ENCODE results near the gene CSNK2A2.

DNA sequence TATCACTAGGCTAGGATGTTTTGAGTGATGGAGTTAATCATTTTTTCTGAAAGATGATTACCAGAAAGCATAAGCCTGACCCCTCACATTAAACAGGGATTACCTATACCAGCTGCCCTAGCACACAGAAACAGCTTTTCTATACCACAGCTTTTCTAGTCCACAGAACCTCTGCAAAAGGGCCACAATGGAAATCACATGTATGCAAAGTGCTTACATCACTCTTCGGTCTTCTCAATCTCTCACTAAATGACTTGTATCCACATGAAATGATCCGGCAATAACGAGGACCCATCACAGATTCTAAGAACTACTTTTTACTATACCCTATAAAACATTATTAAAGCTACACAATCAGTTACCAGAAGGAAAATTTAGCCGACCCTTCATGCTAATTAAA lies 2.6 kb downstream of the CSNK2A2 start:
- no peak for TF ChIP-seq CTCF (IDR thresholded peaks at IDR 0.05; ENCODE audit: insufficient read depth, low read length, poor library complexity, severe bottlenecking)
- TF ChIP-seq EZH2phosphoT487 (conservative IDR thresholded peaks at IDR 0.05; ENCODE audit: low read length): no peak
